KMS-11 (cell line): ENCODE measurements around the gene NEU1.

Source experiments
- H2AFZ ChIP-seq: fragments of 200-600 bp; sonication (generic); 2 replicates; pipeline ENCODE4 v1.6.1; 2016; ENCODE audit warnings: antibody characterized with exemption, mixed run types, low read depth
- H3K27ac ChIP-seq: fragments of 200-600 bp; sonication (generic); 2 replicates; pipeline ENCODE4 v1.6.1; 2016; ENCODE audit warnings: mild to moderate bottlenecking, mixed run types
- H3K27me3 ChIP-seq: fragments of 200-600 bp; sonication (generic); 2 replicates; pipeline ENCODE4 v1.6.1; 2017; ENCODE audit warnings: mild to moderate bottlenecking, low read depth, mixed run types, moderate library complexity; ENCODE audit not compliant: insufficient read depth
- H3K36me3 ChIP-seq: fragments of 200-600 bp; sonication (generic); 2 replicates; pipeline ENCODE4 v1.6.1; 2017; ENCODE audit warnings: mild to moderate bottlenecking, mixed run types; ENCODE audit not compliant: insufficient read depth
- H3K4me1 ChIP-seq: fragments of 200-600 bp; sonication (generic); 2 replicates; pipeline ENCODE4 v1.6.1; 2016; ENCODE audit warnings: mild to moderate bottlenecking, low read depth, mixed run types; ENCODE audit not compliant: poor library complexity, severe bottlenecking
- H3K4me2 ChIP-seq: fragments of 200-600 bp; sonication (generic); 2 replicates; pipeline ENCODE4 v1.7.0; 2016; ENCODE audit warnings: mild to moderate bottlenecking, mixed run types
- H3K4me3 ChIP-seq: fragments of 200-600 bp; sonication (generic); IDR thresholded peaks from 2 replicates; pipeline ENCODE4 v1.6.1; 2017; ENCODE audit warnings: low read depth, low read length, mixed read lengths; ENCODE audit not compliant: insufficient read depth
- H3K79me2 ChIP-seq: fragments of 200-600 bp; sonication (generic); 2 replicates; pipeline ENCODE4 v1.6.1; 2016; ENCODE audit warnings: low read depth, mixed run types; ENCODE audit not compliant: insufficient read depth
- H3K9ac ChIP-seq: fragments of 200-600 bp; sonication (generic); 2 replicates; pipeline ENCODE4 v1.6.1; 2016; ENCODE audit warnings: mild to moderate bottlenecking, mixed run types
- H4K20me1 ChIP-seq: fragments of 200-600 bp; sonication (generic); 2 replicates; pipeline ENCODE4 v1.6.1; 2016; ENCODE audit warnings: mild to moderate bottlenecking, mixed run types; ENCODE audit not compliant: insufficient read depth
- TF ChIP-seq, protein P1 (sequence below): fragments of 200-600 bp; sonication (generic); conservative IDR thresholded peaks from 2 replicates; pipeline ENCODE4 v1.6.1; 2017; ENCODE audit warnings: low read depth, mild to moderate bottlenecking, antibody characterized with exemption, low read length, moderate library complexity, mixed read lengths

The NEU1 gene

DNA sequence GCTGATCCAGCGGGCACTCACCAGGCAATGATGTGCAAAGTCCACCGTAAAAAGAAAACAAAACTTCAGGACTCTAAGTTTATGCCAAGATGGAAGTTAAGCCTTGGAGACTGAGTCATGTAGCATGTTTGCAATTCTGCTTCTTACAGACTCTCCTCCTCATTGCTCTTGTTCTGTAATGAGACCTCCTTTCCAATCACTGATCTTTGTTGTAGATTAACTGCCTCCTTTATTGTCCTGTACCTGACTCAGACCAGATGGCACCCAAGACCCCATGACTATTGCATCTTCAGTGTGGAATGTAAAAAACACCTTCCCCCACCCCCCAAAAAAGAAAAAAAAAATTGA is 11.2 kb downstream of the NEU1 start:
- no peaks in the 10 kb centered on the region for H3K27me3 ChIP-seq
- H2AFZ ChIP-seq: no peak overlapping the region
- H3K4me3 ChIP-seq: no peak overlapping the region
- no peaks in the 10 kb centered on the region for H3K79me2 ChIP-seq
- no peaks in the 10 kb centered on the region for H4K20me1 ChIP-seq
- no peak overlapping the region for H3K4me2 ChIP-seq
- no peaks in the 10 kb centered on the region for H3K36me3 ChIP-seq
- no peak overlapping the region for H3K9ac ChIP-seq
- H3K4me1 ChIP-seq: no peaks in the 10 kb centered on the region
- H3K27ac ChIP-seq: no peak overlapping the region
- TF ChIP-seq, protein P1, sequence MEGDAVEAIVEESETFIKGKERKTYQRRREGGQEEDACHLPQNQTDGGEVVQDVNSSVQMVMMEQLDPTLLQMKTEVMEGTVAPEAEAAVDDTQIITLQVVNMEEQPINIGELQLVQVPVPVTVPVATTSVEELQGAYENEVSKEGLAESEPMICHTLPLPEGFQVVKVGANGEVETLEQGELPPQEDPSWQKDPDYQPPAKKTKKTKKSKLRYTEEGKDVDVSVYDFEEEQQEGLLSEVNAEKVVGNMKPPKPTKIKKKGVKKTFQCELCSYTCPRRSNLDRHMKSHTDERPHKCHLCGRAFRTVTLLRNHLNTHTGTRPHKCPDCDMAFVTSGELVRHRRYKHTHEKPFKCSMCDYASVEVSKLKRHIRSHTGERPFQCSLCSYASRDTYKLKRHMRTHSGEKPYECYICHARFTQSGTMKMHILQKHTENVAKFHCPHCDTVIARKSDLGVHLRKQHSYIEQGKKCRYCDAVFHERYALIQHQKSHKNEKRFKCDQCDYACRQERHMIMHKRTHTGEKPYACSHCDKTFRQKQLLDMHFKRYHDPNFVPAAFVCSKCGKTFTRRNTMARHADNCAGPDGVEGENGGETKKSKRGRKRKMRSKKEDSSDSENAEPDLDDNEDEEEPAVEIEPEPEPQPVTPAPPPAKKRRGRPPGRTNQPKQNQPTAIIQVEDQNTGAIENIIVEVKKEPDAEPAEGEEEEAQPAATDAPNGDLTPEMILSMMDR: no peak

- no peaks in the 10 kb centered on the region for H3K36me3 ChIP-seq
- no peak overlapping the region for H3K4me2 ChIP-seq
- no peak overlapping the region for H3K4me3 ChIP-seq
- H3K4me1 ChIP-seq: no peaks in the 10 kb centered on the region
- H3K9ac ChIP-seq: no peak overlapping the region
- TF ChIP-seq, protein P1: no peak
- H4K20me1 ChIP-seq: no peaks in the 10 kb centered on the region
- H3K27ac ChIP-seq: no peak overlapping the region
- no peaks in the 10 kb centered on the region for H3K79me2 ChIP-seq
- H2AFZ ChIP-seq: no peak overlapping the region
- H3K27me3 ChIP-seq: no peaks in the 10 kb centered on the region
These were observed 11.7 kb downstream of the NEU1 start for GRCh38 chr6:31850765-31851484.

- Histone ChIP-seq H3K9ac (no peak overlapping the region), H3K4me1 (no peaks in the 10 kb centered on the region), H2AFZ (no peak overlapping the region), H3K36me3 (no peaks in the 10 kb centered on the region), H4K20me1 (no peaks in the 10 kb centered on the region), H3K27ac (no peak overlapping the region), H3K79me2 (no peaks in the 10 kb centered on the region), H3K4me3 (no peak overlapping the region), H3K27me3 (no peaks in the 10 kb centered on the region), H3K4me2 (no peak overlapping the region)
- TF ChIP-seq, protein P1: no peak
These were observed 15.2 kb downstream of the NEU1 start for GRCh38 chr6:31847276-31847978.

DNA sequence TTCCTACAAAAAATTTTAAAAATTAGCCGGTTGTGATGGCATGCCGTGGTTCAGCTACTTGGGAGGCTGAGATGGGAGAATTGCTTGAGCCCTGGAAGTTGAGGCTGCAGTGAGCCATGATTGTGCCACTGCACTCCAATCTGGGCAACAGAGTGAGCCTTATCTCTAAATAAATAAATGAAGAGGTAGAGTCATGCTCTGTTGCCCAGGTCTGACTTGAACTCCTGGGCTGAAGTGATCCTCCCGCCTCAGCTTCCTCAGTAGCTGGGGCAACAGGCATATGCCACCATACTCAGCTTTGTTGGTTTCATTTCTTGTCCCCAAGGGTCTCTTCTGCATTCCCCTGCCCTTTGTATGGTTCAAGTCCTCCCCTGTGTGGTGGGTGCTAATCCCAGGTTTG is 18.1 kb downstream of the NEU1 start:
- TF ChIP-seq, protein P1: no peak

More for the DNA sequence above, 18.1 kb downstream of the NEU1 start:
- H3K79me2 ChIP-seq: no peaks in the 10 kb centered on the region; the same call in 1 of the 2 replicates
- peaks cover 18% of the 10 kb centered on the region for H3K4me1 ChIP-seq
- no peak overlapping the region for H3K9ac ChIP-seq
- no peak overlapping the region for H2AFZ ChIP-seq
- no peaks in the 10 kb centered on the region for H3K27me3 ChIP-seq
- H3K27ac ChIP-seq: no peak overlapping the region
- no peaks in the 10 kb centered on the region; the same call in 1 of the 2 replicates for H3K36me3 ChIP-seq
- 0 out of 2 replicates have a peak, but pooled peaks cover 3% of the 10 kb centered on the region for H4K20me1 ChIP-seq
- no peak overlapping the region for H3K4me2 ChIP-seq
- no peak overlapping the region for H3K4me3 ChIP-seq
